Gastrocnemius medialis (tissue), 4 donors: ENCODE measurements around the gene TANC1.

ENCODE experiments used
- POLR2A ChIP-seq, 2 donors: fragments of 450-650 bp; IDR thresholded peaks; one replicate each; pipeline ENCODE4 v1.6.1; 2017; ENCODE audit warnings: antibody characterized with exemption in 2 of 2, mild to moderate bottlenecking in 2 of 2, moderate library complexity in 2 of 2
- TF ChIP-seq, protein P1 (sequence below), 5 experiments: fragments of 450-650 bp in 3 of 5; fragments of 200-600 bp in 2 of 5; sonication (generic) in 2 of 5; IDR thresholded peaks in 4 of 5; conservative IDR thresholded peaks in 1 of 5; 1 replicate in 4 of 5; 2 replicates in 1 of 5; pipeline ENCODE4 v1.5.1; 2016 to 2019; ENCODE audit warnings: antibody characterized with exemption in 5 of 5, mild to moderate bottlenecking in 3 of 5, moderate library complexity in 3 of 5

GRCh38 chr2:159022019-159022418 lies 53.6 kb downstream of the TANC1 start:
- no peak for TF ChIP-seq POLR2A (IDR thresholded peaks at IDR 0.05)
- TF ChIP-seq, protein P1, sequence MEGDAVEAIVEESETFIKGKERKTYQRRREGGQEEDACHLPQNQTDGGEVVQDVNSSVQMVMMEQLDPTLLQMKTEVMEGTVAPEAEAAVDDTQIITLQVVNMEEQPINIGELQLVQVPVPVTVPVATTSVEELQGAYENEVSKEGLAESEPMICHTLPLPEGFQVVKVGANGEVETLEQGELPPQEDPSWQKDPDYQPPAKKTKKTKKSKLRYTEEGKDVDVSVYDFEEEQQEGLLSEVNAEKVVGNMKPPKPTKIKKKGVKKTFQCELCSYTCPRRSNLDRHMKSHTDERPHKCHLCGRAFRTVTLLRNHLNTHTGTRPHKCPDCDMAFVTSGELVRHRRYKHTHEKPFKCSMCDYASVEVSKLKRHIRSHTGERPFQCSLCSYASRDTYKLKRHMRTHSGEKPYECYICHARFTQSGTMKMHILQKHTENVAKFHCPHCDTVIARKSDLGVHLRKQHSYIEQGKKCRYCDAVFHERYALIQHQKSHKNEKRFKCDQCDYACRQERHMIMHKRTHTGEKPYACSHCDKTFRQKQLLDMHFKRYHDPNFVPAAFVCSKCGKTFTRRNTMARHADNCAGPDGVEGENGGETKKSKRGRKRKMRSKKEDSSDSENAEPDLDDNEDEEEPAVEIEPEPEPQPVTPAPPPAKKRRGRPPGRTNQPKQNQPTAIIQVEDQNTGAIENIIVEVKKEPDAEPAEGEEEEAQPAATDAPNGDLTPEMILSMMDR (IDR thresholded peaks at IDR 0.05 in 4 of 5, conservative IDR thresholded peaks at IDR 0.05 in 1 of 5): no peak
